Measurements from ENCODE around the gene SNN.

SNN gene

DNA sequence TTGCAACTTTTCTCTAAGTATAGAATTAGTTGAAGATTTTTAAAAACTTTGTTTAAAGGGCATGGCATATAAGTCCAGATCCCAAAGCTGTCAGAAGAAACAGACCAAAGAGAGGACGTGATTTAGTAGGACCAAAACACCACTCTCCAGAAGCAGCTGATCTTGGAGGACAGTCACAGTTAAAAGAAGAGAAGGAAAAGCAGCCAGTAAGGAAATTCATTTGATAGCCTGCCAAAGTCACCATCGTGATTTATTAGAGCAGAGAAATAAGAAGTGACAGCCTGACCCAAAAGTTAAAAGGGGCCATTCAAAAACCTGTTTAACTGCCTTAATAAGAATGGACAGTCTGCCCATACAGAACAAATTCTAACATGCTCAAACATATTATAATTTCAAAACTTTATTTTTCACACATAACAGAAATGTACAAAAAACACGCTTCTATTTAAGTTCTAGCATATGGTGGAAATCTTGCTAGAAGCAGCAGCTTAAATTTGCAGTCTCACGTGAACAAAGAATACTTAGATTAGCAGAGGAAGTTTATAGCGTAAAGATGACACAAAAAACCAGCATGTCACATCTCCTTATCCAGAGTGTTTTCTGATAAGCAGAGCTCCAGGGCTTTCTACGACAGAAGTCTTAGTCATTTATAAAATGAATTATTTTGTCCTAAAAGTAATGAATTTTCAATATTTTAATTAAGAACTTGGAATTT, 37.2 kb downstream of the SNN start:
- FAIRE-seq, result no peak

DNA sequence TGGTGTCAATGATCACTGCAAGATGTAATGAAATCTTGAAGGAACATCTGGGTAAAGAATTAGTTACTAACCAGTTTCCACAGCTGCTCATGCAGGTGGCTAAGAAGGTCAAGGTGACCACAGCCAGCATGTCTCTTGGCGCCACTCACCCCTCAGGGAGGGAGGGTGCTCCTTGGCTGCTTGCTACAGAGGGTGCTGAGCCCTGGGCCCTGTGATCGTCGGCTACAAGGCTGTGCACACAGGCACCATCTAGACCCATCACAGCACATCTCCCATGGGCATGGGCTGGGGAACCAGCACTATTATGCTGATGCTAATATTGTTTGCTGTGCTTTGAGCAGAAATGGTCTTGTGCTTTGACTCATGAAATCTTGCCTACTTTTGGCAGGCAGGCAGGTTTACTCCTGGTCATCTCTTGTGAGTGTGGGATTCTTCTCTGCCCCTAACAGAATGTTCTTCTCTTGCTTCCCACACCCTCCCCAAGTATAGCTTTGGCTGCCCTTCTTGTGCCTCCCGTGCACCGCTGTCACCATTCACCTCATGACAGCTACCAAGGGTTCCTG, 38.0 kb downstream of the SNN start:
- FAIRE-seq, result no peak

DNA sequence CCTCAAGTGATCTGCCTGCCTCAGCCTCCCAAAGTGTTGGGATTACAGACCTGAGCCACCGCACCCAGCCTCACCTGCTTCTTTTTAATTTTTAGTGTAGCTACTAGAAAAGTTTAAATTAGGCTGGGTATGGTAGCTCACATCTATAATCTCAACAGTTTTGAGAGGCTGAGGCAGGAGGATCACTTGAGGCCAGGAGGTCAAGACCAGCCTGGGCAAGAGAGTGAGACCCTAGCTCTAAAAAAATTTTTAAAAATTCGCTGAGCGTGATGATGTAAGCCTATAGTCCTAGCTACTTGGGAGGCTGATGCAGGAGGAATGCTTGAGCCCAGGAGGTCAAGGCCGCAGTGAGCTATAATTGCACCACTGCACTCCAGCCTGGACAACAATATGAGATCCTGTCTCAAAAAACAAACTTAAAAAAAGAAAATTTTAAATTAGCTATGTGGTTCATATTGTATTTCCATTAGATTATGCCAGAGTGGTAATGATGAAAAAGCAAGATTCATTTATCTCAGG, 39.5 kb downstream of the SNN start:
- FAIRE-seq, result no peak

DNA sequence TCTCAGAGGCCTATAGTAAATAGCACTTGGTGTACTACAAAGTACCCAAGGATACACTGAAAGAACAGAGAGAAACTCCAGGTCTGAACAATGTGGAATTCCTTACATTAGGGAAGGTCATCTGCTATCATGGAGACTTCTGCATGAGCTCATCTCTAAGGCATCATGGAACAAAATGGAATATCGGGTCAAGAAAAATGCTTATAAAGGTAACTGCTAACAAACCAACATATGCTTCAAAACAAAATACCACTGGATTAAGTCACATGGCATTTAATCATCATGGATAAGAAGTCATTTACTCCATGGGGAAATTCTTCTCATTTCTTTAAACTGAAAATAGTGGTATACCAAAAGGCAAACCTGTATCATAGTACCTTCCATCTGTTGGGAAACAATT, 40.2 kb downstream of the SNN start:
- FAIRE-seq, result no peak

DNA sequence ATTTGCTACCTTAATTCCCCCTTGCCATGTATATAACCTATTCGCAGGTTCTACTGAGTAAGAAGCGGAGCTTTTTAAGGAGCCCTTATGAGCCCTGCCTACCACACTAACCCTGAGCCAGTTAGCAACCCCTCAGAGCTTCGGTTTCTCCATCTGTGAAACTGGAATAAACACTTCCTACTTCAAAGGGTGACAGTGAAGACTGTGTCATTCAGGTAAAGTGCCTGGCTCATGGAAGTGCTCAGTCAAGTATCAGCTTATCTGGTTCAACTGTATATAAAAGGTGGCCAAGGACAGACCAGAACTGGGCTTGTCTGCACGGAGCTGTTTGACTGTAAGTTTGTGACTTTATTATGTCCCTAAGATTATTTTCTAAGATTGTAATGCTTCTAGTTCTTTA, 43.4 kb downstream of the SNN start:
- no peak for FAIRE-seq

DNA sequence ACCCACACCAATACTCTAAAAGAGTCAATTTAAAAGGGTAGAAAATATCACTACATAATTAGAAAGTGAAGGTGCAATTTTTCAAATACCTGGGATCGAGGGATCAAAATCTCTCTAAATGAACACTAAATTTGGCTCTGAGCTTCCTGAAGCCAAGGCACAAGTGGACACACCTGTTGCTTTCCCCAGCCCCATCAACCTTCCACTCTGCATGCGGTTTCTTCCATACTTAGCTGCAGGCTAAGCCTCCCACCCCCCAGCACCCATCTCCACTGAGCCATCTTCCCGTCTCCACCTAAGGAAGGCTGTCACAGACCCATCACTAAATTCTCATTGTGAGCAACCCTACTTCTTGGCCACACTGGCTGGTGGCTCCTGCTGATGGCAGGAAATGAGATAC, 43.9 kb downstream of the SNN start:
- no peak for FAIRE-seq

DNA sequence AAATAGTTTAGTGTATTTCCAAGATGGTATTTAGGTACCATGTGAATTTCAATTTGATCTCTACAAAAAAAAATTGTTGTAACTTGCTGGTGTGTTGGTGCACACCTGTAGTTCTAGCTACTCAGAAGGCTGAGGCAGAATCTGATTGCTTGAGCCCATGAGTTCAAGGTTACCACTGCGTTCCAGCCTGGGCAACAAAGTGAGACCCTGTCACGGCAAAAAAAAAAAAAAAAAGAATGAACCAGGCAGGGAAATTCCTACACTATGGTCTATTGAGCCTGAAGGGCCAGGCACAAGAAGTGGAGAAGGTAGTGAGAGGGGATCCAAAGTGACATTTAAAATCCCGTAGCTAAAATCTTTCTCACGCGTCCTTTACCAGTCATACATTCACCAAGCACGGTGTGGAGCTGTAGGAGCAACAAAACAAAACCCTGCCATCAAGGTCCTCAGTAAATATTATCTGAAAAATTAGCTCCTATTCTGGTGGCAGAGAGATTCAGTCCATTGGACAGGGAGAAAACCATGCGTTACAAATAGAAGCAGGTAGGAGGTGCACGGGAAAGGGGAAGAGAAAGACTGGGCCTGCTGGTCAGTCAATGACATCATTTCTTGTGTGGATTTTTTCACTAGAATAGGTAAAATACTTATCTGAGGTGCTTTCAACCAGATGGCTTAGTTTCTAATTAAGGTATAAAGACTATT, 47.1 kb downstream of the SNN start:
- no peak for FAIRE-seq

DNA sequence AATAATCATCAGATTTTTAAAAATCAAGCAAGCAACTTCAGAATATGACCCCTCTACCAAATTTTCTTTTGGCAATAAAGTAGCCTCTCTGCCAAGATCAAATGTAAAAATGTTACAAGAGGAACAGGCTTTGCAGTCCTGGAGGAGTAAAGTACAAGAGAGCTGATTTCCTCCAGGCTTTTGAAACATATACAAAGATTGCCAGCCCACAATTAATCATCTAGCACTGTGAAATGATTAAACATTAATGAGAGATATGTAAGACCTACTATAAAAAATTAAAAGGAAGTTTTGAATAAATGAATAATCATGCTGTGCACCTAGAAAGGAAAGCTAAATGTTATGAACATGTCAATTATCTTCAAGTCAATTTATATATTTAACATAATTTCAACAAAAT, 48.1 kb downstream of the SNN start:
- FAIRE-seq, result no peak

DNA sequence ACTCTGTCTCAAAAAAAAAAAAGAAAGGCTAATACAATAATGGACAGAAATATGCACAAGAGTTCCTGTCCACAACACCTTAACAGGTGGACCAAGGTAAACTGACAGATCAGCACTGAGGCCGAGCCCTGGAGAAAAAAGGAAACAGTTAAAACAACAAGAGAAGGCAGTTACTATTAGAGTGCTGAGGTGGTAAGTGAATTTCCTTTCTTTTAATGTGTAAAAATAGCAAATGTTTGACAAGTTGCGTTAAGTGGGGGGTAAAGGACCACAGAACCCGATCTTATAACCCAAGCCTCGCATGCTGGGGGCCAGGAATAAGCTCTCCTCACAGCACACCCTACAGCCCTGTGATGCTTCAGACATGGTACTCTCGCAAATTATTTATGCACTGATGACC, 49.6 kb downstream of the SNN start:
- no peak for FAIRE-seq

DNA sequence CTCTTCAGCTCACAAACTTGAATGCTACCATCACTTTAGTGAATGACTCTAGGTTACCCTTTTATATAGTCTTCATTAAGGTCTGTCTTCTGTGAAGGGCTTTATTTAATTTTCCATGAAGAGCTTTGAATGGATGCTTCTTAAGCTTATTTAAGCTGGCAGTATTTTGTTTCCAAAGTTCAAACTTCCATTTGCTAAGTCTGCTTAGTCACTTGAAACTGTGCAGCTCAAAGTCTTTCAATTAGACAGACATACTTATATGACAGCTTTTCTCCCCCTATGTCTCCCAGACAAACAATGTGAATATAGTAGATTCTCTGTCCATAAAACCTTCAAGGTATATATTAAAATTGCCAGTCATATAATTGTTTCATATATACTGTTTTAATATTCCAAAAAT, 50.9 kb downstream of the SNN start:
- FAIRE-seq, result no peak

DNA sequence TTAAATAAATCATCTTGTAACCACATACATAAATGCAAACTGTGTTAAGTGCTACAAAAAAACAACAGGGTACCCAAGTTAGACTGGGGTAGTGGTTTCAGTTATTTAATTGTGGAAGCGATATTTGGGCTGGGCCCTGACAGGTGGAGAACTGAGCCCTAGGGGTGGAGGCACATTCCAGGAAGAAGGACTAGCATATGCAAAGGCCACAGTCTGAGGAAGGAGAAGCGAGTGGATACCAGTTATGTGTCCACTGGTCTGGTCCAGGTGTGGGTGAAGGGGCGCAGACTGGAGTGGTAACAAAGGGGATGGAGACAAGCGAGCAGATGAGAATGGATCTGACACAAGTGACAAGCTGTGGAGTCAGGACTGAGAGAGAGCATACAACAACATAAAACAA, 51.5 kb downstream of the SNN start:
- FAIRE-seq, result no peak

DNA sequence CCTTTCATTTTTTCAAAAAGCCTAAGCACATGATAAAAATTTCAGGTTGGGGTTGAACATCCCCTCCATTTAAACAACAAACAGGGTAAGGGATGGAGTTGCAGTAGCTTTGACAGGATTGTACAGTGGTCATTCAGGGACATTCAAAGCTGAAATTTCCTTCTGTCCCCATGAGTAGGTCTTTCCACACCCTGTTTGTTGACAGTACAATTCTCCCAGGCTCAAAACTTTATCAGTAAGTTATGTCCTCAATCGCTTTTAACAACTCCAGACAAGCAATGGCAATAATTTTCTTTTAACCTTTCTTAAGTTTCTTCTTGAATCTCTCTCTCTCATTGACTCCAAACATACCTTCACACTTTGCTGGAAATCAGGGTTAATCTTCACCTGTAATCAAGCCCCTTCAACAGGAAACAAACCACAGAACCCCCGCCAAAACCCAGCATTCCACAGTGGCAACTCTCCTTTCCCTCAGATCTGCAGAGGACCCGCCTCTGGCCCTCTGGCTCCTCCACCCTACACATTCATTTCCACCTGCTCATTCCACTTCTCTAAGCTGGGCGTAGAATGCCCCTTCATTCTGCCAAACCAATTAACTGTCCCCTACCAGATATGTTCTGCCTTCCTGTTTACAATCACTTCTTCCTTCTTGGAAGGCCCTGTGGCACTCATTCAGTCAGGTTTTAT, 53.7 kb downstream of the SNN start:
- FAIRE-seq, result no peak

DNA sequence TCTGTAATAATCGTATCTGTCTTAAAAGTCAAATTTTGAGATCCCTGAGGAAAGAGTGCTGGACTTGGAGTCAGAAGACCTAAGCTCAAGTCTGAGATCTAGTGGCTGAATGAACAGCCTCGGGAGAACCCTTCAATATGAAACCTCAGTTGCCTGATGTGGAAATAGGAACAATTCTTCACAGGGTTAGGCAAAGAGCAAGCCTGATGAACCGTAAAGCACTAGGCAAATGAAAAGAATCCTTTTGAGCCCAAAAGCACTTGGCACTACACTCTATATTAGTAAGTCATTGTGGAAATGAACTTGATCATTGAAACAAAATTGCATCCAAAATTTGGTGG, 54.2 kb downstream of the SNN start:
- FAIRE-seq, result no peak

DNA sequence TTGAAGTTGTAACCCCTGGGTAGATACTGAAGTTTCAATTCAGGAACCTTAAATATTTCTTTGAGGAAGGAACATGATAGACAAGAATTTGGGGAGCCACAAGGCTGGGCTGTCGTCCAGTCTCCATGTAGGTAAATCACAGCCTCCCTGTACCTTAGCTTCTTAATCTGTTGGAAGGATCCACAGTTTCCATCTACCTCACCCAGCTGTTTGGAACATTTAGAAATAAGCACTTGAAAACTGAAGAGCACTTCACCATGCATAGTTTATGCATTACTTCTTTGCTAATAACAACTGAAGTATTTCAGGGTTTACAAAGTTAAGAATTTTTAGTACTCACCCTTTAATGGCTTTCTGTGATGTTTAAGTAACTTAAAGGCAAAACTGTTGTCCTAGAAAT, 57.2 kb downstream of the SNN start:
- FAIRE-seq, result no peak

DNA sequence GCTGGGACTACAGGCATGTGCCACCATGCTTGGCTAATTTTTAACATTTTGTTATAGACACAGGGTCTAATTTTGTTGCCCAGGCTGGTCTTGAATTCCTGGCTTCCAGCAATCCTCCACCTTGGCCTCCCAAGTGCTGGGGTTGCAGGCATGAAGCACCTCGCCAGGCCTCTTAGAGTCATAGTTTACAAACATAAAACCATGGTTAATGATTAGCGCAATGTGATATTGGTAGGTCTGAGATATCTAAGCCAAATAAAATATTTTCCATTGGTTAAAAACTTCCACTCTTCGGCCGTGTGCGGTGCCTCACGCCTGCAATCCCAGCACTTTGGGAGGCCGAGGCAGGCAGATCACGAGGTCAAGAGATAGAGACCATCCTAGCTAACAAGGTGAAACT, 57.8 kb downstream of the SNN start:
- no peak for FAIRE-seq

DNA sequence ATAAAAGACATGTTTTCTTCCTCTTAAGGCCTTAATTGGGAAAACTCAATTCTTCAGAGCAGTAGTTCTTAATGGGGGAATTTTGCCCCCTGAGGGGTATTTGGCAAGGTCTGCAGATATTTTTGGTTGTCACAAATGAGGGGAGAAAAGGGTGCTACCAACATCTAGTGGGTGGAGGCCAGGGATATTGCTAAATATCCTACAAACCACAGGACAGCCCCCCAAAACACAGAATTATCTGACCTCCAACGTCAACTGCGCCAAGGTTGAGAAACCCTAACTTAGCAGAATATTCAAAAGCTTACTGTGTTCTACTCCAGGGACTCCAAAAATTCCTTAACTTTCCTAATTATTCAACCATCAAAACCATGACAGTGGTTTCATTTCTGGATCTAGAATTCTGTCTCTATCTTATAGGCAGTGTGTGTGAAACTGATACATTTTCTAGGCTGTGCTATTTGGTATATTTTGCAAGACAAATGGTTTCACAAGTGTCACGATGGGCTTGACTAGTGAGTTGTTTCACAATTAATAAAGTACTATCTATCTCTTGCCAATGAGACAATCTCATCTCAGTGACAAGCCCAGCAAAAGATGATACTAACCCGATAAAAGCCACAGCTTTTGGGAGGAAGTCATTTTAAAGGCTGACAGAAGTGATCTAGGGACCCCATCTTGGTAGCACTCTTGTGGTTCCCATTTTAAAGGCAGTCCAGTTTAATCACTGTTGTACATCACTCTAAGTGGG, 59.7 kb downstream of the SNN start:
- FAIRE-seq, result no peak

All from colon (tissue), 2 donors.